Neural cell (in vitro differentiated cells): Measurements from ENCODE around the gene SAPCD1.

ENCODE experiments used
- CTCF ChIP-seq: fragments of 450-650 bp; IDR thresholded peaks from 2 replicates; pipeline ENCODE4 v1.5.1; 2014; ENCODE audit warnings: antibody characterized with exemption, mild to moderate bottlenecking, moderate library complexity; ENCODE audit not compliant: poor library complexity, severe bottlenecking
- EP300 ChIP-seq: fragments of 450-650 bp; conservative IDR thresholded peaks from 2 replicates; pipeline ENCODE4 v1.6.1; 2014; ENCODE audit warnings: antibody characterized with exemption, mild to moderate bottlenecking, moderate library complexity; ENCODE audit not compliant: poor library complexity, severe bottlenecking
- EZH2 ChIP-seq: fragments of 200-600, 300-800 bp; shearing (Covaris generic), sonication (generic); IDR thresholded peaks from 2 replicates; pipeline ENCODE4 v1.6.1; 2014; ENCODE audit warnings: antibody characterized with exemption, low read length, borderline replicate concordance, mild to moderate bottlenecking; ENCODE audit not compliant: insufficient read depth, poor library complexity, severe bottlenecking
- POLR2AphosphoS5 ChIP-seq: IDR thresholded peaks from 2 replicates; pipeline ENCODE4 v1.6.1; 2012
- RAD21 ChIP-seq: fragments of 450-650 bp; conservative IDR thresholded peaks from 2 replicates; pipeline ENCODE4 v1.6.1; 2014; ENCODE audit warnings: antibody characterized with exemption, mild to moderate bottlenecking, moderate library complexity
- SMC3 ChIP-seq: fragments of 450-650 bp; conservative IDR thresholded peaks from 2 replicates; pipeline ENCODE4 v1.6.1; 2014; ENCODE audit warnings: antibody characterized with exemption, mild to moderate bottlenecking, moderate library complexity; ENCODE audit not compliant: poor library complexity

- no peak for TF ChIP-seq CTCF
- TF ChIP-seq SMC3 = no peak
- no peak for TF ChIP-seq POLR2AphosphoS5
- no peak for TF ChIP-seq EZH2
- no peak for TF ChIP-seq EP300
- no peak for TF ChIP-seq RAD21
These were observed 3.7 kb downstream of the SAPCD1 start for GRCh38 chr6:31765910-31766794.
